K562 (cell line): ENCODE measurements around the gene SLC4A11. TPM values are rescaled to one million over a fixed set of nuclear protein-coding genes. Genes with fewer than 3 reads are reported as not detected.
A peak's percentile ranks its signal among the peaks of the same experiment; 100 is the strongest.

Experiments
- ATAC-seq: fragments of 200-7000 bp; cut with Tn5 transposase; 3 replicates; pipeline ENCODE4 v1.9.1; 2020; ENCODE audit warnings: moderate library complexity
- BruUV-seq: library from RNA; stranded (reverse); fragments of 400-500 nt; replicated peaks from 2 replicates; lab custom pipeline; 2021; lab: Mats Ljungman, UMichigan
- CTCF ChIA-PET: fragments of 300-600 bp; formaldehyde crosslinking; extraction: SDS; loops from one replicate; lab custom pipeline; 2021; ENCODE audit warnings: low intra/inter-chr PET ratio; lab: Yijun Ruan, JAX
- POLR2A ChIA-PET: fragments of 300-600, 350-650 bp; sonication (Branson Sonifier 250); formaldehyde crosslinking; extraction: SDS; loops from one replicate; lab custom pipeline; 2021; ENCODE audit warnings: antibody characterized with exemption, inconsistent platforms; lab: Yijun Ruan, JAX
- DNase-seq, 4 experiments: peaks; one replicate each; pipeline versions ENCODE4 v3.0.0 to v3.0.0-alpha.2; 2011 to 2018; ENCODE audit warnings: low spot score in 3 of 4, mixed read lengths in 3 of 4; ENCODE audit errors: extremely low read depth in 1 of 4
- FAIRE-seq: peaks from 2 replicates; lab custom pipeline; 2011; peaks lifted over from hg19 to GRCh38; lab: Jason Lieb, UNC
- H2AFZ ChIP-seq: 2 replicates; pipeline ENCODE4 v1.6.0; 2011; ENCODE audit warnings: low read depth, low read length, control low read depth, inconsistent platforms
- H3K27ac ChIP-seq: fragments of 200-600 bp; 3 replicates; pipeline ENCODE4 v1.8.0; 2011; ENCODE audit warnings: low read depth, mild to moderate bottlenecking, control low read depth, inconsistent platforms, low read length, moderate library complexity, mixed read lengths; ENCODE audit errors: extremely low read depth
- H3K27me3 ChIP-seq, 2 experiments: fragments of 300-600 bp in 1 of 2; 2 replicates in 1 of 2; 3 replicates in 1 of 2; pipeline versions ENCODE4 v1.6.0 to v1.8.0; 2011; ENCODE audit warnings: inconsistent platforms in 2 of 2, low read length in 2 of 2, mild to moderate bottlenecking in 1 of 2, mixed read lengths in 1 of 2, moderate library complexity in 1 of 2; ENCODE audit not compliant: control insufficient read depth in 2 of 2, insufficient read depth in 2 of 2
- H3K36me3 ChIP-seq: fragments of 300-600 bp; 3 replicates; pipeline ENCODE4 v1.8.0; 2011; ENCODE audit warnings: mild to moderate bottlenecking, low read length, inconsistent platforms; ENCODE audit not compliant: control insufficient read depth, insufficient read depth
- H3K4me1 ChIP-seq, 2 experiments: fragments of 200-600 bp in 1 of 2; replicated peaks in 1 of 2; 2 replicates in 1 of 2; 3 replicates in 1 of 2; pipeline versions ENCODE4 v1.5.1 to v1.8.0; 2011; ENCODE audit warnings: inconsistent platforms in 2 of 2, low read length in 2 of 2, mild to moderate bottlenecking in 1 of 2, mixed read lengths in 1 of 2, moderate library complexity in 1 of 2; ENCODE audit not compliant: control insufficient read depth in 2 of 2, insufficient read depth in 2 of 2
- H3K4me2 ChIP-seq: 2 replicates; pipeline ENCODE4 v1.6.1; 2011; ENCODE audit warnings: low read length, control low read depth, inconsistent platforms, mixed read lengths; ENCODE audit not compliant: insufficient read depth
- H3K4me3 ChIP-seq: fragments of 200-600 bp; sonication (generic), shearing (Covaris generic); 2 replicates; pipeline ENCODE4 v1.5.1; 2016; ENCODE audit warnings: control low read depth, inconsistent platforms
- H3K79me2 ChIP-seq: fragments of 200-600 bp; 3 replicates; pipeline ENCODE4 v1.8.0; 2011; ENCODE audit warnings: low read length, inconsistent platforms; ENCODE audit not compliant: control insufficient read depth, insufficient read depth
- H3K9ac ChIP-seq, 2 experiments: 2 replicates each; pipeline versions ENCODE4 v1.6.0 to v1.6.1; 2011; ENCODE audit warnings: low read depth in 2 of 2, low read length in 2 of 2, control low read depth in 1 of 2, inconsistent platforms in 1 of 2, mild to moderate bottlenecking in 1 of 2, mixed read lengths in 1 of 2; ENCODE audit not compliant: insufficient read depth in 1 of 2
- H3K9me1 ChIP-seq: one replicate; pipeline ENCODE4 v1.6.0; 2011; ENCODE audit warnings: inconsistent platforms, mild to moderate bottlenecking, low read length, moderate library complexity; ENCODE audit not compliant: control insufficient read depth, insufficient read depth
- H3K9me3 ChIP-seq: replicated peaks from 2 replicates; pipeline ENCODE4 v1.5.1; 2011; ENCODE audit warnings: low read depth, low read length, inconsistent platforms; ENCODE audit not compliant: control insufficient read depth, insufficient read depth
- H4K20me1 ChIP-seq: replicated peaks from 2 replicates; pipeline ENCODE4 v1.6.1; 2011; ENCODE audit warnings: low read length, inconsistent platforms, mixed read lengths; ENCODE audit not compliant: control insufficient read depth, insufficient read depth
- ADNP ChIP-seq: fragments of 200-800 bp; sonication (Bioruptor generic); IDR thresholded peaks from 2 replicates; pipeline ENCODE4 v1.6.1; 2016; ENCODE audit warnings: missing genetic modification characterization, missing compliant biosample characterization
- KDM2B ChIP-seq: fragments of 250-450 bp; sonication (Bioruptor Pico); IDR thresholded peaks from 2 replicates; pipeline ENCODE4 v1.8.0; 2021; ENCODE audit warnings: mild to moderate bottlenecking, moderate library complexity
- MEIS2 ChIP-seq: fragments of 450-650 bp; IDR thresholded peaks from 2 replicates; pipeline ENCODE4 v1.6.1; 2014; ENCODE audit warnings: mild to moderate bottlenecking; ENCODE audit not compliant: partially characterized antibody
- PHB ChIP-seq: fragments of 250-450 bp; sonication (Bioruptor Pico); IDR thresholded peaks from 2 replicates; pipeline ENCODE4 v1.5.0; 2021
- POLR2G ChIP-seq: fragments of 200-400 bp; formaldehyde crosslinking; IDR thresholded peaks from 2 replicates; pipeline ENCODE4 v1.6.1; 2017; ENCODE audit warnings: low read depth, mild to moderate bottlenecking, antibody characterized with exemption, low read length, moderate library complexity
- RAD21 ChIP-seq, 2 experiments: fragments of 250-450 bp in 1 of 2; fragments of 450-650 bp in 1 of 2; sonication (Bioruptor Pico) in 1 of 2; formaldehyde crosslinking in 1 of 2; IDR thresholded peaks in 1 of 2; conservative IDR thresholded peaks in 1 of 2; 2 replicates each; pipeline versions ENCODE4 v1.4.0 to v1.8.0; 2020 to 2022; ENCODE audit warnings: mild to moderate bottlenecking in 2 of 2, moderate library complexity in 1 of 2
- SMARCC2 ChIP-seq: fragments of 450-650 bp; IDR thresholded peaks from 2 replicates; pipeline ENCODE4 v1.6.1; 2017; ENCODE audit warnings: antibody characterized with exemption, moderate library complexity, mild to moderate bottlenecking, low read depth
- WGBS: fragments of 100-300 bp; shearing (Covaris generic); methylation state at CpG from one replicate; pipeline ENCODE4 v1.1.6; 2016; ENCODE audit warnings: low coverage, mixed read lengths; ENCODE audit not compliant: insufficient coverage; ENCODE audit errors: missing lambda C conversion rate; 5-methylcytosine and 5-hydroxymethylcytosine counted together
- in situ Hi-C: fragments of 300-500 bp; cut with MboI; formaldehyde crosslinking; loops from 4 replicates; pipeline ENCODE4 v1.15.0; 2018; ENCODE audit warnings: inconsistent platforms, mixed read lengths
- intact Hi-C: fragments of 100-400 bp; cut with micrococcal nuclease; formaldehyde crosslinking; loops from 2 replicates; pipeline ENCODE4 v1.14.2; 2022
- polyA plus RNA-seq, 8 experiments: library from polyadenylated mRNA; depleted of rRNA in 4 of 8; stranded (reverse) in 5 of 8; unstranded in 3 of 8; fragments of >200 nt; fragmentation: Nextera tagmentation in 2 of 8; fragmentation: Illumina TruSeq in 1 of 8; extraction: Ambion mirVana in 2 of 8; extraction: Trizol in 1 of 8; gene quantifications; 2 replicates each; pipeline versions ENCODE4 v1.2.1 to v1.2.3, GENCODE V29; 2011 to 2014; ENCODE audit warnings: inconsistent platforms in 1 of 8, missing spikeins in 1 of 8
- total RNA-seq, 7 experiments: library from RNA; depleted of rRNA in 6 of 7; stranded (reverse); fragments of >200 nt in 6 of 7; fragmentation: Illumina TruSeq in 2 of 7; extraction: Trizol in 2 of 7; gene quantifications; 2 replicates each; pipeline versions ENCODE4 v1.2.1 to v1.2.3, GENCODE V29; 2011 to 2021; ENCODE audit warnings: low replicate concordance in 1 of 7
- TF ChIP-seq, protein P1 (sequence below): fragments of 250-450 bp; sonication (Bioruptor Pico); IDR thresholded peaks from 2 replicates; pipeline ENCODE4 v1.8.0; 2021; ENCODE audit warnings: mild to moderate bottlenecking, moderate library complexity
- TF ChIP-seq, protein P2 (sequence below): sonication (generic); formaldehyde crosslinking; IDR thresholded peaks from 2 replicates; pipeline ENCODE4 v1.5.0; 2020; ENCODE audit warnings: missing genetic modification reagents

Gene SLC4A11
- total and polyA plus RNA-seq, 9 of the 15 experiments (the other 6 are each of a cell fraction or from before 2014, with no cell fraction given) = 0.10 to 2.0 (median 0.20) TPM

DNA sequence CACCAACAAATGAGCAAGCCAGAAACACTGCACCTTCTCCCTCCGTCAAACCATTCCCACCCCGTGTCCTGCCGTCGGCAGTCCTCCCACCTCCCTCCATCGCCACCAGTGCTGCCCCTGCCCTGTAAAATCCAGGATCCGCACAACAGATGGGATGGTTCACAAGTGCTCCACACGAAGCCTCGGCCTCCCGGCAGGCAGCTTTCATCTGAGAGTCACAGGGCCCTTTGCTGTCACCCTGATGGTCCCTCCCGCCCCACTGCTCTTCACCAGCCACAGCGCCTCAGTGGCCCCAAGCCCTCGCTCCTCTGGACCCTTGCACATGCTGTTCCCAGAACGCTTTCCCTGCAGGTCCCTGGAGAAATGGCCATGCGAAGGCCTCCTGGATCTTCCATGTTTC is 12.1 kb downstream of the SLC4A11 start:
- peaks cover 19% of the 10 kb centered on the region; the same call in 2 of the 3 replicates for H3K36me3 ChIP-seq
- DNase-seq = no peak
- no peak overlapping the region for H3K9ac ChIP-seq
- CTCF ChIA-PET = no interaction called here
- H3K27me3 ChIP-seq = no peaks in the 10 kb centered on the region
- POLR2A ChIA-PET = no interaction called here
- intact Hi-C loops (no loop called here), in situ Hi-C loops (no loop called here)
- TF ChIP-seq POLR2G (peak; percentile 13; the same call in 1 of the 2 replicates), MEIS2 (no peak)
- TF ChIP-seq, protein P1, sequence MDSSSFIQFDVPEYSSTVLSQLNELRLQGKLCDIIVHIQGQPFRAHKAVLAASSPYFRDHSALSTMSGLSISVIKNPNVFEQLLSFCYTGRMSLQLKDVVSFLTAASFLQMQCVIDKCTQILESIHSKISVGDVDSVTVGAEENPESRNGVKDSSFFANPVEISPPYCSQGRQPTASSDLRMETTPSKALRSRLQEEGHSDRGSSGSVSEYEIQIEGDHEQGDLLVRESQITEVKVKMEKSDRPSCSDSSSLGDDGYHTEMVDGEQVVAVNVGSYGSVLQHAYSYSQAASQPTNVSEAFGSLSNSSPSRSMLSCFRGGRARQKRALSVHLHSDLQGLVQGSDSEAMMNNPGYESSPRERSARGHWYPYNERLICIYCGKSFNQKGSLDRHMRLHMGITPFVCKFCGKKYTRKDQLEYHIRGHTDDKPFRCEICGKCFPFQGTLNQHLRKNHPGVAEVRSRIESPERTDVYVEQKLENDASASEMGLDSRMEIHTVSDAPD (CRISPR knock-in tag) = no peak
- H3K4me1 ChIP-seq = peaks cover 0 to 32% of the 10 kb centered on the region in 2 experiments; a peak in 2 of 5 replicates
- no peaks in the 10 kb centered on the region for H4K20me1 ChIP-seq
- no peak overlapping the region for H3K27ac ChIP-seq
- FAIRE-seq = no peak
- H3K4me2 ChIP-seq = no peak overlapping the region
- no TSS peak for BruUV-seq
- H3K9me1 ChIP-seq = no peaks in the 10 kb centered on the region
- H3K9me3 ChIP-seq = no peaks in the 10 kb centered on the region
- no peak for ATAC-seq
- no peak overlapping the region for H2AFZ ChIP-seq
- no peak overlapping the region for H3K4me3 ChIP-seq
- no peaks in the 10 kb centered on the region for H3K79me2 ChIP-seq
- 84% methylated on average over 4 of the region's 14 CpGs for WGBS

DNA sequence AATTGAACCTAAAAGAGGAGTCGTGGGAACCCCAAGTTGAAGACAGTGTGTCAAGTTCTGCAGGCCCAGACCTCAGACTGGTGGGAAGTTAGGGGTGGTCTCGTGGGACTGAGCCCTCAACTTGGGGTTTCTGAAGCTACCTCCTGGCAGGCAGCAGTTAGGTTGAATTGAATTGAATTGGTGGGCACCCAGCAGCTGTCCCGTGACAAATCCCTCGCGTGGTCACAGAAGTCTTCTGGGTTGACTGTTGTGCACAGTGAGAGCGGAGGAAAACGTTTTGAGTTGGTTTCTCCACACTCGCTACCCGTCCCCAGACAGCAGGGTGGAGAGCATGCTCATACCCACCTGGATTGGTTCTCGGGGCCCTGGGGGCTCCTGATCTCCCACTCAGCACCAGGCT is 12.9 kb downstream of the SLC4A11 start:
- no TSS peak for BruUV-seq
- CTCF ChIA-PET = no interaction called here
- TF ChIP-seq RAD21 (CRISPR knock-in tag; conservative IDR thresholded peaks at IDR 0.05 in 1 of 2, IDR thresholded peaks at IDR 0.05 in 1 of 2) = no peak
- no peak for TF ChIP-seq ADNP (tag)
- TF ChIP-seq, protein P2, sequence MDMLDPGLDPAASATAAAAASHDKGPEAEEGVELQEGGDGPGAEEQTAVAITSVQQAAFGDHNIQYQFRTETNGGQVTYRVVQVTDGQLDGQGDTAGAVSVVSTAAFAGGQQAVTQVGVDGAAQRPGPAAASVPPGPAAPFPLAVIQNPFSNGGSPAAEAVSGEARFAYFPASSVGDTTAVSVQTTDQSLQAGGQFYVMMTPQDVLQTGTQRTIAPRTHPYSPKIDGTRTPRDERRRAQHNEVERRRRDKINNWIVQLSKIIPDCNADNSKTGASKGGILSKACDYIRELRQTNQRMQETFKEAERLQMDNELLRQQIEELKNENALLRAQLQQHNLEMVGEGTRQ (CRISPR knock-in tag) = no peak
- no peak for TF ChIP-seq SMARCC2
- TF ChIP-seq KDM2B (CRISPR knock-in tag) = no peak
- no peak for TF ChIP-seq PHB

More for the DNA sequence above, 12.9 kb downstream of the SLC4A11 start:
- H3K9ac ChIP-seq = no peak overlapping the region
- intact Hi-C loops (no loop called here), in situ Hi-C loops (no loop called here)
- H3K4me1 ChIP-seq = peaks cover 0 to 31% of the 10 kb centered on the region in 2 experiments; a peak in 2 of 5 replicates
- POLR2A ChIA-PET = interaction anchor here (0.7 to 0.9 kb wide), 2 partner anchors 10 to 11 kb away, joined by 3 read pairs; no protein-coding TSS in a partner anchor
- no peaks in the 10 kb centered on the region for H3K9me3 ChIP-seq
- H4K20me1 ChIP-seq = no peaks in the 10 kb centered on the region
- no peak overlapping the region for H3K4me2 ChIP-seq
- no peak overlapping the region for H3K27ac ChIP-seq
- no peak overlapping the region for H3K4me3 ChIP-seq
- WGBS = 74% methylated on average over 10 of the region's 10 CpGs
- H3K9me1 ChIP-seq = no peaks in the 10 kb centered on the region
- H3K36me3 ChIP-seq = peaks cover 26% of the 10 kb centered on the region; the same call in 2 of the 3 replicates
- no peak for FAIRE-seq
- no peak for ATAC-seq
- H2AFZ ChIP-seq = no peak overlapping the region
- no peaks in the 10 kb centered on the region for H3K27me3 ChIP-seq
- H3K79me2 ChIP-seq = no peaks in the 10 kb centered on the region
- DNase-seq = no peak
